MCF 10A (cell line): ENCODE measurements around the gene PKNOX2. TPM values are rescaled to one million over a fixed set of nuclear protein-coding genes. Genes with fewer than 3 reads are reported as not detected.

Experiments
- BruUV-seq: library from RNA; stranded (reverse); fragments of 400-500 nt; replicated peaks from 2 replicates; lab custom pipeline; 2021; lab: Mats Ljungman, UMichigan
- CTCF ChIA-PET: fragments of 300-600 bp; sonication (Branson Sonifier 250); formaldehyde crosslinking; extraction: SDS; loops from one replicate; lab custom pipeline; 2021; ENCODE audit warnings: antibody characterized with exemption, inconsistent platforms; lab: Yijun Ruan, JAX
- POLR2A ChIA-PET: fragments of 300-600, 350-650 bp; sonication (Branson Sonifier 250); formaldehyde crosslinking; extraction: SDS; loops from one replicate; lab custom pipeline; 2020; ENCODE audit warnings: antibody characterized with exemption, inconsistent platforms; lab: Yijun Ruan, JAX
- DNase-seq: peaks from one replicate; pipeline ENCODE4 v3.0.0-alpha.2; 2018; ENCODE audit not compliant: unreplicated experiment
- H3K27ac Mint-ChIP-seq: one replicate; pipeline ENCODE4 v1.8.0; 2022; ENCODE audit warnings: mild to moderate bottlenecking, low read depth, mixed read lengths; ENCODE audit not compliant: unreplicated experiment
- H3K27me3 Mint-ChIP-seq: one replicate; pipeline ENCODE4 v1.8.0; 2022; ENCODE audit warnings: mixed read lengths; ENCODE audit not compliant: insufficient read depth, unreplicated experiment
- H3K36me3 Mint-ChIP-seq: one replicate; pipeline ENCODE4 v1.8.0; 2022; ENCODE audit warnings: mild to moderate bottlenecking, moderate library complexity, mixed read lengths; ENCODE audit not compliant: insufficient read depth, unreplicated experiment
- H3K4me1 Mint-ChIP-seq: one replicate; pipeline ENCODE4 v1.8.0; 2022; ENCODE audit warnings: mixed read lengths; ENCODE audit not compliant: insufficient read depth, unreplicated experiment
- H3K4me3 Mint-ChIP-seq: one replicate; pipeline ENCODE4 v1.8.0; 2022; ENCODE audit warnings: mild to moderate bottlenecking, moderate library complexity, mixed read lengths; ENCODE audit not compliant: unreplicated experiment
- H3K9me3 Mint-ChIP-seq: one replicate; pipeline ENCODE4 v1.8.0; 2022; ENCODE audit warnings: mixed read lengths; ENCODE audit not compliant: unreplicated experiment
- intact Hi-C: fragments of 100-400 bp; cut with micrococcal nuclease; formaldehyde crosslinking; loops from 2 replicates; pipeline ENCODE4 v1.14.1; 2022
- total RNA-seq: library from RNA; stranded (reverse); gene quantifications from 2 replicates; pipeline ENCODE4 v1.2.3, GENCODE V29; 2022
- TF ChIP-seq, protein P1 (sequence below): fragments of 200-600 bp; IDR thresholded peaks from one replicate; pipeline ENCODE4 v1.8.0; 2022; ENCODE audit warnings: antibody characterized with exemption, mild to moderate bottlenecking; ENCODE audit not compliant: unreplicated experiment

PKNOX2 gene
- total RNA-seq, 1 experiment from 2014 or later: not detected

DNA sequence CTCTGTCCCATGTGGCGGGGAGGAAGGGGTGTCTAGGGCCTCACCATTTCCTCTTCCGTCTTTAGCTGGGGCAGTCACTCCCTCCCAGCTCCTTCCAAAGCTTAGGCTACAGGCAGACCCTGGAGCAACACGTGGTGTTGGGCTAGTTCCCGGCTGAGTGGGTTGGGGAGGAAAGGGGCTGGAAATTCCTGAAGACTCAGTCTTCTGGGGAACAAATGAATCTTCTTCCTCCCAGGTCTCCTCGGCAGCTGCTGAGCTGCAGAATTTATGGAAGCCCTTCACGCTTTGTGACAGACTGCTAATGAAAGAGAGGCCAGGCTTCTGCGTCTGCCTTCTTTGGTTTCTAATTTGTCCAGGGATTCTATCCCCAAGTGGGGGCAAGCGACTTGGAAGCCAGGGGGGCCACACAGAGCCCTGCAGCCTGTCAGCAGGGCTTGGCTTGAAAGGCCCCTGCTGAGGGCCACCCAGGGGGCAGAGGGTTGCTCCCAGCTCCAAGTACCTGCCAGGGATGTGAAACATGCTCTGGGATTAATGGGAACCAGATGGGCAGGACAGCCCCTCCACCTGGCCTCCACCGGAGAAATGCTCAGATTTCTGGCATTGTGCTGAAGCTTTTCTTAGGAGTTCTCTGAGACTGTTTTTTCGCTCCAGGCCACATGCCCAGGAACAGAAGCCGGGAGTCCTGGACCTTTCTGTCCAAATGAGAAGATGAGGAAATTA, 123.1 kb downstream of the PKNOX2 start:
- H3K27me3 Mint-ChIP-seq: no peaks in the 10 kb centered on the region
- POLR2A ChIA-PET: no interaction called here
- no peaks in the 10 kb centered on the region for H3K36me3 Mint-ChIP-seq
- CTCF ChIA-PET: interaction anchor here (0.7 kb wide), 2 partner anchors 20 to 61 kb away, joined by 3 read pairs; no protein-coding TSS in a partner anchor
- TF ChIP-seq, protein P1, sequence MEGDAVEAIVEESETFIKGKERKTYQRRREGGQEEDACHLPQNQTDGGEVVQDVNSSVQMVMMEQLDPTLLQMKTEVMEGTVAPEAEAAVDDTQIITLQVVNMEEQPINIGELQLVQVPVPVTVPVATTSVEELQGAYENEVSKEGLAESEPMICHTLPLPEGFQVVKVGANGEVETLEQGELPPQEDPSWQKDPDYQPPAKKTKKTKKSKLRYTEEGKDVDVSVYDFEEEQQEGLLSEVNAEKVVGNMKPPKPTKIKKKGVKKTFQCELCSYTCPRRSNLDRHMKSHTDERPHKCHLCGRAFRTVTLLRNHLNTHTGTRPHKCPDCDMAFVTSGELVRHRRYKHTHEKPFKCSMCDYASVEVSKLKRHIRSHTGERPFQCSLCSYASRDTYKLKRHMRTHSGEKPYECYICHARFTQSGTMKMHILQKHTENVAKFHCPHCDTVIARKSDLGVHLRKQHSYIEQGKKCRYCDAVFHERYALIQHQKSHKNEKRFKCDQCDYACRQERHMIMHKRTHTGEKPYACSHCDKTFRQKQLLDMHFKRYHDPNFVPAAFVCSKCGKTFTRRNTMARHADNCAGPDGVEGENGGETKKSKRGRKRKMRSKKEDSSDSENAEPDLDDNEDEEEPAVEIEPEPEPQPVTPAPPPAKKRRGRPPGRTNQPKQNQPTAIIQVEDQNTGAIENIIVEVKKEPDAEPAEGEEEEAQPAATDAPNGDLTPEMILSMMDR: no peak
- H3K4me3 Mint-ChIP-seq: no peak overlapping the region
- no peak overlapping the region for H3K27ac Mint-ChIP-seq
- no peak for DNase-seq
- no peaks in the 10 kb centered on the region for H3K4me1 Mint-ChIP-seq
- intact Hi-C loops: no loop called here
- H3K9me3 Mint-ChIP-seq: no peaks in the 10 kb centered on the region
- no TSS peak for BruUV-seq

DNA sequence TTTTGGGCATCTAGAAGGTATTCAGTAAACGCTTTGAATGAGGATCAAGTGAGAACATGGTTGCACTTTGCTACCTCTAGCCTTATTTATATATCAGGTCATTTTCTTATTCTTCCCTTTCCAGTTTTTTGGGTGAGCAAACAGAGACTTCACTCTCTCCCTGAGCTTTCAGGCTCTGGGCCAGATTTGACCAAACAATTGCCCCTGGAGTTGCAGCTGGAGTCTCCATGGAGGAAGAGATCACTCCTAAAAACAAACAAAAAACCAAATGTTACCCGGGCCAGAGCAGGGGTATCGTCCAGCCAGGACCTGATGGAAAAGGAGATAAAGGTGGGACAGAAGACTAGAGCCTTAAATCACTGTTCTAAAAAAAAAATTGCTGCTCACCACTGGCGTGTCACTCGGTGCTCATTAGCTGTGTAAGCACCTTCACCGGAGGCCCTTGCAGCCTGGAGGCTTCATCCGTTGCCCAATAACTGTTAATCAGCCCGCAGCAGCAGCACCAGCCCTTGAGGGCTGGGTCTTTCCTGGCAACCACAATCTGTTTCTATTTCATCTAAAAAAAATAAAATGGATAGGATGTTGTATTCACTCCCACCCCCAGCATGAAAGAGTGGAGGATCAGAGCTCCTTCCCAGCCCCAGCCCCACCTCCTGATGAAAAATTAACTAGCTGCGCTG, 125.0 kb downstream of the PKNOX2 start:
- TF ChIP-seq, protein P1: no peak
- peak; percentile 23 for DNase-seq
- ChIA-PET CTCF (interaction anchor here (0.6 to 0.9 kb wide), 2 partner anchors 56 to 335 kb away, joined by 3 read pairs; partner anchors contain the start of gene CHEK1), POLR2A (interaction anchor here (2.8 kb wide), 1 partner anchor 11 kb away, joined by 12 read pairs; no protein-coding TSS in a partner anchor)
- Mint-ChIP-seq H3K27ac (no peak overlapping the region), H3K9me3 (no peaks in the 10 kb centered on the region), H3K4me3 (no peak overlapping the region), H3K36me3 (no peaks in the 10 kb centered on the region), H3K27me3 (no peaks in the 10 kb centered on the region), H3K4me1 (no peaks in the 10 kb centered on the region)
- intact Hi-C loops: no loop called here
- no TSS peak for BruUV-seq

DNA sequence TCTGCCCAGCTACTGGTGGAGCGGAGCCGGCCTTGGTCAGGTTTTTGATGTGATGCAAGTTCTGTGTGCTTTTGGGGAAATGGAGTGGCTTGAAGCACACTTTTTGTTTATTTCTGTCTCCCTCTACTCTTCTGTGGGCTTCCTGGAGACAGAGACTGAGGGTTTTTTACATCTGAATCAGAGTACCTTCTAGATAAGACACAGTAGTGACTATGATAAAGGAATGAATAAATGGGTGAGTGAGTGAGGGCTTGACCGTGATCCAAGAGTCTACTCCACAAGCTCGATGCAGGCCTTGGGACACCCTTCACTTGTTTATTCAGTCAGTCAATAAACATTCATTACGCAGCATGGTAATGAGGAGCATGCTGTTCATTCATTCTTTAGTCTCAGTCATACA, 125.7 kb downstream of the PKNOX2 start:
- TF ChIP-seq, protein P1: no peak
- Mint-ChIP-seq H3K27ac (no peak overlapping the region), H3K9me3 (no peaks in the 10 kb centered on the region), H3K4me3 (no peak overlapping the region), H3K27me3 (no peaks in the 10 kb centered on the region), H3K36me3 (no peaks in the 10 kb centered on the region), H3K4me1 (no peaks in the 10 kb centered on the region)
- POLR2A ChIA-PET: interaction anchor here (2.8 kb wide), 1 partner anchor 11 kb away, joined by 12 read pairs; no protein-coding TSS in a partner anchor
- intact Hi-C loops: no loop called here
- CTCF ChIA-PET: interaction anchor here (0.6 kb wide), 1 partner anchor 7 kb away, joined by 3 read pairs; no protein-coding TSS in a partner anchor
- no TSS peak for BruUV-seq
- DNase-seq: no peak

DNA sequence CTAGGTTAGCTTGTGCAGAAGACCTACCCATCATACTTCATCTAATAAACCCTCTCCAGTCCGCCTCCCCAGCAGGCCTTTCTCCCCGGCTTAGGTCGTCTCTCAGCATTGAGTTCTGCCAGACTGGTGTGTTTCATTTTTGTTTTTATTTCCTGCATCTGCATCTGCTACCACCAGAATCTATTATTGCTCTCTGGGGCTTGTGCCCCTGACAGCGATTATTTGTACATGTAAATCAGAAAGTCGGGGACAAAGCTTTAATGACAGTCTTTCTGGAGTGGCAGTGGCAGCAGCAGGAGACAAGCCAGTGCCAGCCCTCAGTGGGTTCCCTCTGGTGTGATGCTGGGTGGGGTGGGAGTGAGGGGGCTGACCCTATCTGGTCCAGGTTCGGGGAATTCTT, 127.5 kb downstream of the PKNOX2 start:
- Mint-ChIP-seq H3K27me3 (no peaks in the 10 kb centered on the region), H3K36me3 (no peaks in the 10 kb centered on the region), H3K27ac (no peak overlapping the region), H3K9me3 (no peaks in the 10 kb centered on the region), H3K4me3 (no peak overlapping the region), H3K4me1 (no peaks in the 10 kb centered on the region)
- POLR2A ChIA-PET: no interaction called here
- DNase-seq: no peak
- CTCF ChIA-PET: interaction anchor here (1.0 kb wide), 1 partner anchor 56 kb away, joined by 3 read pairs; no protein-coding TSS in a partner anchor
- intact Hi-C loops: no loop called here
- BruUV-seq: no TSS peak
- TF ChIP-seq, protein P1: no peak
